GM21447 (cell line): ENCODE data around the gene ANXA4.

Experiments used
- ATAC-seq: cut with Tn5 transposase; IDR thresholded peaks from one replicate; pipeline ENCODE4 v1.9.1; 2021; ENCODE audit not compliant: unreplicated experiment

Gene ANXA4

DNA sequence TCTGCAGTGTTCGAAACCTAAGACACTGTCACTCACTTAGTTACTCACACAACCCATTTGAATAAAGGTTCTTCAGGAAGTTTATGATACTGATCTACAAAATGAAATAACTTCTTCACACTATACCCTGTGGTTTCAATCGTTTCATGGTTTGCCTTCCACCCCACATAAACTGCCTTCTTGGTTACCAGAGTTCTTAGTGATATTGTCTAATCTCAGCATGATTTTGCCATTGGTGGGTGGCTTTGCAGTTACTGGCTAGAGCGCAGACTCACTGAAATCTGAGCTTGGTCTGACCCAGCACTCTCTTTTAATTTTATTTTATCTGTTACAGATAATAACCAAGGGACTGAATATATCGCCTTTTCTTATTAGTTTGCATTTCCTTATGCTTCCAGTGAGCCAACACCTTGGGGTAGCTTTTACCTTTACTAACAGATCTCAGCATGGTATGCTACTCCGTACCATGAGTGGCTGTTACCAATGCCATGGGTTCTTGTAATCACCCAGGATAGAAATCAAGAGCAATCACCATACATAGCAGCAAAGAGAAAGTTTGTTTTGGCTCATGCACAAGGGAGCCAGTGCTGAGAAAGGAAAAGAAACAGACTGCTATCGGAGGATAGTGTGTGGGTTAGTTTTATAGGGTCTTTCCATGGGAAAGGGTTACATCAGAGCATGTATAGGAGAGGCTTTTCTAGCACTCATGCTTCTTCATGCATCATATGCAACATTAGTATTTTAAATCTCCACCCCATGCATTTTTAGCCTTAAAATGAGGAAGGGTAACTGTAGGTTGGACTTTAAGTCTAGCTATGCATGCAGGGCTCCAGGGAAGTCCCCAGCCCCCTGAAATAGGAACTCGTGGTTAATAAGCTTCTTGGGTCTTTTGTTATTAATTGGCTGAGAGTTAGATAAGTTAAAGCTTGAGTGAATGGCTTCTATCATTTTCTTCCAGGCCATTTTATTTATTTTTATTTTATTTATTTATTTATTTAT lies 33.3 kb downstream of the ANXA4 start:
- ATAC-seq = no peak

DNA sequence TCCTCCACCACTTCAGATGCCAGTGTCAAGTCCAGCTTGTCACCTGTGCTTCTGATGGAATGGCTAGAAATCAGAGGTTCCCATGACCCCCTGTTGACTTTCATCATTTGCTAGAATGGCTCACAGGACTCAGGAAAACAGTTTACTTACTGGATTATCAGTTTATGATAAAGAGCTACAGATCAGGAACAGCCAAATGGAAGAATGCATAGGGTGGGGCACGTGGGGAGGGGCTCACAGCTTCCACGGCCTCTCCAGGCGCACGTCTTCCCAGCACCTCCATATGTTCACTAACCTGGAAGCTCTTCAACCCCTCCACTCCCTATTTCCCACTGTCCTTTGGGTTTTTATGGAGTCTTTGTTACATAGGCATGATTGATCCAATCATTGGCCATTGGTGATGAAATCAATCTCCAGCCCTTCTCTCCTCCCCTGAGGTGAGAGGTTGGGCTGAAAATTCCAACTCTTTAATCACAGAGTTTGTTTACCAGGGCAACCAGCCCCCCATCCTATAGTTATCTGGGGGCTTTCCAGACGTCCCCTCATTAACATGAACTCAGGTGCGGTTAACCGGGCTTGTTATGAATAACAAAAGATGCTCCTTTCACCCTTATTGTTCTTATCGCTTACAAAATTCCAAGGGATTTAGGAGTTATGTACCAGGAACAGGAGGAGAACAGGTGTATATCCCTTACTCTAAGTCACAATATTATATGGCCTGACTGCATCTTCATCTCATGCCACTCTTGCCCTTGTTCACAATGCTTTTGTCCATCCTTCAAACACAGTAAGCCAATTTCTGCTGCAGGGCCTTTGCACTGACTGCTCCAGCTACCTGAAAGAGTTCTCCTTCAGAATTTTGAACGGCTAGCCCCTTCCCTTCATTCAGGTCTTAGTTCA lies 35.2 kb downstream of the ANXA4 start:
- ATAC-seq = no peak

DNA sequence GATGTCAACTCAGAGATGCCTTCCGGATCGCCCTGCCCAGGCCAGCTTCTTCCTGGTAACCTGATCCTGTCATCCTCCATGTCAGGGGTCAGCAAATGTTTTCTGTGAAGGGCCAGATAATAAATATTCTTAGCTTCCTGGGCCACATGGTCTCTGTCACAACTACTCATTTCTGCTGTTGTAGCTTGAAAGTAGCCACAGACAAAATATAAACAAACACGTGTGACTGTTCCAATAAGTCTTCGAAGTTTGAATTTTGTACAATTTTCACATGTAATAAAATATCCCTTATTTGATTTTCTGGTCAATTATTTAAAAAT lies 35.8 kb downstream of the ANXA4 start:
- ATAC-seq = no peak

DNA sequence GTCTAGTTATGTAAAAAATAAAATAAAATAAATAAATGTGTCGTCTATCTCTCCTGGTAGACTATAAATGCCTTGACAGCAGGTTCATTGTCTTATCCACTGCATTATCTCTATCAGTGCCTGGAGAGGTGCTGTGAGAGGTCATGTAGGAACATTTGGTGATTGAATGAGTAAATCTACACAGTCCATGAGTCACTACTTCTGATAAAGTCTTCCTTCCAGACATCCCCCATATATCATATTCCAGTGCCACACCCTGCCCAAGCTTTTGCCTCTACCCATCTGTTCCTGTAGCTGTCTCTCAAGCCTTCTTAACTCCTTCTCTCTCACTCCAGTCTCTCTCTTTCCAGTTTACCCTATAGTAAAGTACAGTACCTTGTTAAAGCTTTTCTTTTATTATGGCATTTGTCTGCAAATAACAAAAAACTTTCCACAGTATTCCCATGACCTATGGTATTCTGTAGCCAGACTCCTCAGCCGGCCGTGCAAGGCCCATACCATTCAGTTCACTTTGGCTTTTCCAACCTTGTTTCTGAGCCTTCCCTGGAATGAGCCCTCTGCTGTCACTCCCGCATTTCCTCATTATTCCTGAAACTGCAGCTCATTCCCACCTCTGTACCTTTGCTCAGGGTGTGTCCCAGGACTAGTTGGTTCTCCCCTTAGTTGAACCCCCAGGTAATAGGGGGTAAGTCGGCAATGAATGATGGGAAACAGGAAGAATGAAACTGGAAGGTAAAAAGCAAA lies 37.5 kb downstream of the ANXA4 start:
- no peak for ATAC-seq

DNA sequence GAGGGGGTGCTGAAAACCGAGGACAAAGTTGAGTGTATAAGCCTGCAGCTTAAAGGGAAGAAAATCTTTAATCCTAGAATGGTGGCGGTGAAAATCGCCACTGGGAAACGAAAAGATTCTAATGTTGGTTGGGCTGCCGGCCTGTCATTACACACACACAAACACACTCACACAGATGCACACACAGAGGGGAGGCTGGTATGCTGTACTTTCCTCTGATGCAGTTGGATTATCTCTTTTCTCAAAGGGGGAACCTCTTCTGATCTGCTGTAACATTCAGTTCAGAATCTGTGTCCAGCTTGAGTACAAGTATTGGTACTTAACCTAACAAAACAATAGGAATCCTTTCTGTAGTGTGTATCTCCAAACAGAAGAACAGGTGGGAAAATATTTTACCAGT lies 39.0 kb downstream of the ANXA4 start:
- ATAC-seq = peak; percentile 23

DNA sequence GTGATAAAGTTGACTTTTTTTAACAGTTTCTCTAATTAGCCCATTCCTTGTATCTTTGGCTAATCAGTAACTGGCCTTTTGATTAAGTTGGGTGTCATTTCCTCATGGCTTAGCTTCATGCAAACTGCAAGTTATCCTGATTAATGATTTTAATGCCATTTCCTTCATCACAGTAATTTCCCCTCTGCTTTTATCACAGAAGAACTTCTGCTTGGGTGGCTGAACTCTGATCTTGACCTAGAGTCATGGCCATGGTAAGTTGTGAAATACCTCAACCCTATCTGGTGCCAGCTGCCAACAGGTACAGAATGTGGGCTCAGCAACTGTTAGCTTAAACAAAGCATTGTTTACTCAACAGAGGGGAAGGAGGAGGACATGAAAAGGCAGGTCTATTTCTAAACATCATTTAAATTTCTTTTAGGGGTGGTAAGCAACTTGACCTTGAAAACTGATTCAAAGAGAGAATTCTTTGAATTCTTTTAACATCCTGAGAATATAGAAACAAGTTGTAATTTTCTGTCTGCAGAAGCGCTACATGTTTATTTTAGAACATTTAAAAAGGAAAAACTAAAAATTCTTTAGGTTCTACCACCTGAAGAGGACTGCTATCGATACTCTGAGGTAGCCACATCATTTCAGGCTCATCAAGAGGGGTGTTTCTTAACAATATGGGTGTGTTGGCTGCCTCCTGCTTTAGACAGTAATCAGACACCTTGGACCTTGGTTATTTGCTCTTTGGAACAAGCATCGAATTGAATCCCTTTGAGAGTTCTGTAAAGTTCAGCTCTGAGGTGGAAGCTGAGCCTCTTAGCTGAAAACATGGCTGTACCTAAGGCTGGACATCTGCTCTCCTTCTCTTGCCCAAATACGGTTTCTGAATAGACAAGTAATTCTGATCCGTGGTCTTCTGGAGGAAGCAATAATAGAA lies 39.7 kb downstream of the ANXA4 start:
- ATAC-seq = peak; percentile 40

DNA sequence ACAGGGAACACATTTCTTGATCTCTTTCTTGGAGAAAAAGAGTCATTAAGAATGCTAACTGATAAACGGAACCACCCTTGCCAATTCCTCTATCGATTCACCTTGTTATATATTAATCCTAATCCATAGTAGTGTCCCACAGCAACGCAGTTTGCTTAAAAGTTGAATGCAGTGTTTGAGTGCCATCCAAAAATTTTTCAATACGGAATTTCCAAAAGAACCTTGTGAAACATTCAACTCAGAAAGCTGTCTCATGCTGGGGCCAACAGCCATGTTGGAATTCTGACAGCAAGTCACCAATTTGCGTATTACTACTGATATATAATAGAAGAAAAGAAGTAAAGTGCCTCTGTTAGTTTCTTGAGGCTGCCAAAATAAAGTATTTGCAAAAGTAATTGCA lies 42.3 kb downstream of the ANXA4 start:
- no peak for ATAC-seq

DNA sequence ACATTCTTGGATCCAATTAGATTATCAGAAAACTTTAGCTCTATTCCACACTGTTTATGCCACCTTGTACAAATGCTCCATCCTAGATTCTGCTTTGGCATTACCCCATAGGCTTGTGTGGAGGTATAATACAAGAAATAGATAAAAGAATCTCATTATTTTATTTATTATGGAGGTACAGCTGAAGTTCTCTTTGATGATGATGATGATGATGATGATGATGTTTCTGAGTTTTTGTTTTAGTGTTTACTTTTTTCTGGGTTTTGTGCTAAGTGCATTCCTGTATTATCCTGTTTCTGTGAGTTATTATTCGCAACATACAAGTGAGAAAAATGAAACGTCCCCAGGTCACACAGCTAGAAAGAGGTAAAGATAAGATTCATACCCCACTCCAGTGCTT lies 43.4 kb downstream of the ANXA4 start:
- ATAC-seq = no peak

DNA sequence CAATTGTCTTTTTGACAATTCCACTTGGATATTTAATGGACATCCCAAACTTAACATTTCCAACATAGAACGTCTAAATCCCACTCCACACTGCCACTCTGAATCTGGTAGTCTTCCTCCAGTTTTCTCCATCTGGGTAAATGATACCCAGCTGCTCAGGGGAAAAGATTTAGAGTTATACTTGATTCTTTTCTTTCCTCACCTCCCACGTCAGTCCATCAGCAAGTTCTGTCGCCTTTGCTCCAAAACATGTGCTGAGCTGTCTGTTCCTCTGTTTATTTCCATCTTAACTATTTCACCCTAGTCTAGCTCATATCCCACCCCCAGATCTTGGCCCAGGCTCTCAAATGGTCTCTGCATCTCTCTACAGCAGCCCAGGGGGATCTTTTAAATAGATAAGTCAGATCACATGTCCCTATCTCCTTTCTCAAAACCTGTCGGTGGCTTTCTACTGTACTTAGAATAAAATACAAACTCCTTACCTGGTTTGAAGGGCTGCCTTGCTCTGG lies 44.2 kb downstream of the ANXA4 start:
- ATAC-seq = no peak

DNA sequence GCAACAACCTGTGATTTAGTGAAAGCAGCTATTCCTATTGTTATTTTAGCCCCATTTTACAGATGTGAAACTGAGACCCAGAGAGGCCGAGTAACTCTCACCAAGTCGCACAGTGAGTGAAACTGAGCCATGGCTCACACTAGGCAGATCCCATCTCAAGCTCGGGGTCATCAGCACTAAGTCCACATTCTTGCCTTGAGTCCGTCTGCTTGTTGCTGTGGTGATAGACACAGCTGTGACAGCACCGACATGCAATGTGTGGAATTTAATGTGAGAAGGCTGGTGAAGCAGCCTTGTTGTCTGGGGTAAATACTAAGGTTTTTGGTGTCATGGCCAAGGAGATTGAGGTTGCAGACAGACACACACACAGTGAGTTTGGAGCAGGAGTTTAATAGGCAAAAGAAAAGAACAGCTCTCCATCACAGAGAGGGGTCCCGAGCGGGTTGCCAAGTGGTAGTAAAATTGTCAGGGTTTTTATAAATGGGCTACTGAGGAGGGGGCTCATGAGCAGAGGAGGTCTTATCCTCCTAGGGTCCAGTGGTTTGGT lies 47.3 kb downstream of the ANXA4 start:
- ATAC-seq = peak; percentile 50

DNA sequence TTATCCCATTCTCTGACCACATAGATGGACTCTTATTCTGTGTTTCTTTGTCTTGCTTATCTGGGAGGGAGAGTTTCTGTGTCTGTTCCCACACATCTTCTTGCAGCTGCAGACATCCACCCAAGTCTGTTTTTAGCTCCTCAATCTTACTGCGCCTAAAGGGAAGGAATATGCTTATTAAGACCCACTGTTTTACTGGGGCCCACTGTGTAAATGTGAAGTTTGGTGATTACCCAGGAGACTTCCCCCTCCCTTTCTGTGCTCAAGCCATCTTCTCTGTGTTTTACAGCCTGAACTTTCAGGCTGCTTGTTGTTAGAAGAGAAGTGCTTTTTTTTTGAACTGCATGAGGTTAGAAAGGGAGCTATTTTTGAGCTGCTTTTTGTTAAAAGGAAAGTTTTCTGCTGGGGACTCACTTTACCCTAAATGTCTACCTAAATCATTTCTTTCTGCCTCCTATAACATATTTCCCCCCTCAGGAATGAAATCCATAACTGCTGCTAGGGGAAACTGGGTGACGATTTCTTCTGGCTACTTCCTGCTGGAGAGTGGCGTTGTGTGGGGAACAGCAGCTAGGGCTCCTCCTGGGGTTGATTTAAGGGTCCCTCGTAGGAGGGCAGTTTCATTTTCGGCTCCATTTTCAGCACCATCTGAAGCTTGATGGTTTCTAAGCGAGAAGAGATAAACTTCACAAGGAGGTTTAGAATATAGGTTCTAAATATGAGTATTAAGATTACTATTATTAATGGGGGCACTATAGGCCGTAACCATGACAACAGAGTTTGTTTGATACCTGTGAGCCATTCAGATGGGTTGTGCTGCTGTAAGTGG lies 48.1 kb downstream of the ANXA4 start:
- ATAC-seq = peak; percentile 59

DNA sequence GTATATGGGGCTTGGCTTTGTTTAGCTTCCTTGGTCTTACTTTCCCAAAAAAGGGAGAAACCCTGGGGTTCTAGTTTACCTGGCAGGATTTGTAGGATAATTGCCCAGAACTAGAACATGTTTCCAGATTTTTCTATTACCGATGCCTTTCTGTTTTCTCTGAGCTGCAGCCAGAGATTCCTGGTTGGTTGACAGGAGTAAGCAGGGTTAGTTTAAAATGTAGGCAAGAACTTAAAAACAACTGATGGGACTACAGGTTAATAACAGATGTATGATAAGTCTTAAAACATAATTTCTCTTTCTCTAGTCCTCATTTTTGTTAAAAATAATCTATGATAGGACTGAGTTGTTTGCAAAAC lies 48.6 kb downstream of the ANXA4 start:
- ATAC-seq = no peak

DNA sequence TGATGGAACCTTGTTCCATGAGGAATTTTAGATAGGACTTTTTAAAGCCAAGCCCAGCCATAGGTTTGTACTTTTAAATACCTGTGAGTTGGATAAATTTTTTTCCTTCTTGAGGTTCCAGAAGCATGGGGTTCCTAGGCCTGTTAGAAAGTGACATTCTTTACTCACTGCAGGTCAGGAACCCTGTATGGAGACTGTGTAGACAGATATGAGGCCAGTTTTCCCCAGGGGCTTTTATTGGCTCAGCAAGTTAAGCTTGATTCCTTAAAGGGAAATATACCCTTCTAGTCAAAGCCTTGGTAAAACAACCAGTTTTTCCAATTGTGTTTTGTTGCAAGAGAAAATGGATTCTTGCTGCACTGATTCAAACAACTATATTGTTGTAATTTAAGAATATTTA lies 49.1 kb downstream of the ANXA4 start:
- ATAC-seq = no peak

DNA sequence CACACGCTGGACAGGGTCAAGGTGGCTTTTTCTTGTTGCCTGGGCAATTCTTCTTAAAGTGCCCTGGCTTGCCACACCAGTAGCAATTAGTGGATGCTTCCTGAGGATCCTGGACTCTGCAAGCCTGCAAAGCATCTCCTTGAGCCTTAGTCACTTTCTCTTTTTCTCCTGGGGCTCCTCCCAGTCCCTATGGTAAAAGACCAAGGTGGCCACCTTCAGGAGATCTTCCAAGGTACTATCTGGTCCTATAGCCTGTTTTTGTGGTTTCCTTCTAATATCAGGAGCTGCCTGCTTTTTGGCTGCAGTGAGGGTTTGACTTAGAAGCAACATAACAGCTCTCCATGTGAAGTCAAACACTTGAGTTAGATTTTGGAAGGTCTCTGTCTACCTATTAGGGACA lies 54.2 kb downstream of the ANXA4 start:
- no peak for ATAC-seq

DNA sequence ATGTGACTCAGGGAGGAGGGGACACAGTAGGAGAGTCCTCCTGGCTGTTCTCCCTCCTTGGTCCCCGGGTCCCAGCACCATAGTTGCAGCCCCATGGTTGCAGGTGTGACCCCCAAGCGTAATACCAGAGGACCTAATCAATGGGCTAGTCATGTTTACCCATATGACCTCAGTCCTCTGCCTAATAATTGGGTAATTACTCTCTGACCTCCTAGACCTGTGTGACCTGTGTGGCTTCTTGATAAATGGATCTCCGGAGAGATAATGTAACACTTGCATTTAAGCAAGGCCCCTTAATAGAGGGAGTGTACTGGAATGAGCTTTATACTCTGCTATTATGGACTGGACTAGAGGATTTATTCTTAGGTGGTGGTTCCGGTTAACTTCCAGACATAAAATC lies 55.3 kb downstream of the ANXA4 start:
- ATAC-seq = no peak

DNA sequence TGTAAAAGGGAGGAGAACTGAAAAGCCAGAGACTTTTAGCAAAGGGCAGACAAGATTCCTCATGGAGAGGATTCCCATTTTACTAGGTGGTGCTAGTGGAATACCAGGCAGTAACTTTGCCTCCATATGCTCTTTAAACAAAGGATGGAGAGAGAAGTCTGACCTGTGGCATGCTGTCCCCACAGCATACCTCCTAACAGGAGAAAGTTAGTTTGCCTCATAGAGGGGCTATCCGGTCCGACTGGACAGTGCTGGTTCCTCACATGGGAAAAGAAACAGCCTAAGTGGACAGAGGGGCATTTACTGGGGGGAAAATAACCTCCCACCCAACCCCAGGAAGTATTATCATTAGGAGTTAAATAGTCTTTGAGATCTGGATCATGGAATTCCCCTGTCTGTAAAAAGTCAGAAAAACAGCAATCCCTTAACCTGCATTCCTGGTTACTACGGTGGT lies 55.9 kb downstream of the ANXA4 start:
- no peak for ATAC-seq

DNA sequence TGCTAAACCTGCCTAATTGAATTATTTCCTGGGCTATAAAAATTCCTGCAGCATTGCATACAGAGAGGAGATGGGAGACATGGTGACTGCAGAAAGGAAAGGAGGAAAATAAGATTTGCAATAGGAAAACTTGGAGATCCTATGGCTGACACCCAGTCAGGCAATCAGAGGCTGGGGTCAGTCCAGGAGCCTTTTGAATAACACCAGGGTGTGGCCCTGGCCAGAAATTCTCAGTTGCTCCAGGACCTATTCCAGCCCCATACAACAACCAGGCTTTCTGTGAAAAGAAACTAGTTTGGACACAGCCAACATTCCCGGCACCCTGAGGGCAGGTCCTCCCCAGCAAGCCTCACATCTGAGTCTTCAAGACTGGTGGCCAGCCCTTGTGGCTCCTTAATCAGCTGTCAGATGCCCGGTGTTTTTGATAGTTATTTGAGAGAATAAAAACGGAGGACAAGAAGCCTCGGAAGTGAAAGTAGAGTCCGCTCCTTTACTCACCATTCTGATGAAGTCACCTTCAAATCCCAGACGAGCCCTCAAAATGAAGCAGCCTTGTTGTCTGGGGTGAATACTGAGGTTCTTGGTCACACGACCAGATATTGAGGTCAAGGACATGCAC lies 56.5 kb downstream of the ANXA4 start:
- peak; percentile 18 for ATAC-seq

DNA sequence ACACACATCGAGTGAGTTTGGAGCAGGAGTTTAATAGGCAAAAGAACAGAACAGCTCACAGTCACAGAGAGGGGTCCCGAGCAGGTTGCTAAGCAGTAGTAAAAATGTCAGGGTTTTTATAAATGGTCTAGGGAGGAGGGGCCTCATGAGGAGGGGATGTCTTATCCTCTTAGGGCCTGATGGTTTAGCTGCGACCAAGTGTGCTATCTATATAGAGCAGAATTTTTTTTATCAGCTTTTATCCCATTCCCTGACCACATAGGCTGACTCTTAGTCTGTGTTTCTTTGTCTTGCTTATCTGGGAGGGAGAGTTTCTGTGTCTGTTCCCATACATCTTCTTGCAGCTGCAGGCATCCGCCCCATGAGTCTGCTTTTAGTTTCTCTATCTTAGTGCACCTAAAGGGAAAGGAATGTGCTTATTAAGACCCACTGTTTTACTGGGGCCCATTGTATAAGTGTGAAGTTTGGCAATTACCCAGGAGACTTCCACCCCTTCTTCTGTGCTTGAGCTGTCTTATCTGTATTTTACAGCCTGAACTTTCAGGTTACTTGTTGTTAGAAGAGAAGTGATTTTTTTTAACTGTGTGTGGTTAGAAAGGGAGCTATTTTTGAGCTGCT lies 57.1 kb downstream of the ANXA4 start:
- peak; percentile 54 for ATAC-seq
